Lung microvascular endothelial cell (primary cell): Measurements from ENCODE around the gene ACAD8. TPM values are rescaled to one million over a fixed set of nuclear protein-coding genes. Genes with fewer than 3 reads are reported as not detected.

ENCODE experiments used
- DNase-seq, 2 donors: peaks; one replicate each; pipeline versions ENCODE4 v3.0.0 to v3.0.0-alpha.2; 2010; ENCODE audit warnings: low read depth in 2 of 2
- total RNA-seq: library from RNA; depleted of rRNA; stranded (reverse); fragments of >200 nt; gene quantifications from 2 replicates; pipeline ENCODE4 v1.2.1, GENCODE V29; 2014

Gene ACAD8
- total RNA-seq, 1 donor from 2014 or later: 18.7 TPM

DNA sequence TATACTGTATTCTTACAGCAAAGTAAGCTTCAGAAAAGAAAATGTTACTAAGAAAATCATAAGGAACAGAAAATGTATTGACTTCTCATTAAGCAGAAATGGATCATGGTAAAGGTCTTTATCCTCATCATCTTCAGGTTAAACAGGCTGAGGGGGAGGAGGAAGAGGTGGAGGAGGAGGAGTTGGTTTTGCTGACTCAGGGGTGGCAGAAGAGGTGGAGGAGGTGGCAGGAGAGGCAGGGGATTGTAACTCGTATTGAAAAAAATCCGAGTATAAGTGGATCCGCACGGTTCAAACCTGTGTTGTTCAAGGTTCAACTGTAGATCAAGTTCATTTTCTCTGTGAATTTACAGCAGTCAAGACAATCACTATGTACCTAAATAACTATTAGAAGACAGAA lies 35.8 kb downstream of the ACAD8 start:
- no peak for DNase-seq

DNA sequence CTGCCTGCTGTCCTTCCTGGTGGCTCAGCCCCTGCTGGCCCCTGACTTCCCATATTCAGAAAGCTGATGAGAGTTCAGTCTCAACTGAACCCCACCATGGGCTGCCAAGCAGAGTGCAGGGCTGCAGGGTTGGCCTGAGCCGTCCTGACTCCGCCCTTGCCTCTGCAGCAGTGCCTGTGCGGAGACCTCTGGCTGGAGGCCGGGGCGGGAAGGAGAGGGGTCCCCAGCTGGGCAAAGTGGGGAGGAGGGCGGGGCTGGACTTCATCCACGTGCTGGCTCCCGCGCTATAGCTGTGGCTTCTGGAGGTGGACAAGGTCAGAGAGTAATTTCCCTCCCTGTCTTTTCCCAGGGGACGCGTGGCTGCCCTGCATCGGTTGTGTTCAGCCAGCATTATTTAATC lies 36.4 kb downstream of the ACAD8 start:
- DNase-seq: no peak

DNA sequence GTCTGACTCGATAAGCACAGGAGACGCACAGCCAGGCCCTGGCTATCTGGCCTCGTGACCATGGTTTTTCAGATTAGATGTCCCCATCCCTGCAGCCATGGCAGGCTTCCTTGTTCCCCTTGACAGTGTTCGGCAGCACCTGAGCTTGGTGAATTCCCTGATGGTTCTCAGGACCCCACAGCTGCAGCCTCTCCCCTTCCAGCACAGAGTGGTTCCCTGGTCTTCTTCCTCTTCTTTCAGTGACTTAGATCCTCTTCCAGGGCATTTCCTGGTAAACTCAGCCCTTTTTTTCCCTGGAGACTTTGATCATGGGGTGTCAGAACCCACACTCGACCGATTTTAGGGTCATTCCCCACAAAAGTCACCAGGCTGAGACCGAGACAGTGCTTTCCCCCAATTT lies 37.3 kb downstream of the ACAD8 start:
- DNase-seq: no peak

DNA sequence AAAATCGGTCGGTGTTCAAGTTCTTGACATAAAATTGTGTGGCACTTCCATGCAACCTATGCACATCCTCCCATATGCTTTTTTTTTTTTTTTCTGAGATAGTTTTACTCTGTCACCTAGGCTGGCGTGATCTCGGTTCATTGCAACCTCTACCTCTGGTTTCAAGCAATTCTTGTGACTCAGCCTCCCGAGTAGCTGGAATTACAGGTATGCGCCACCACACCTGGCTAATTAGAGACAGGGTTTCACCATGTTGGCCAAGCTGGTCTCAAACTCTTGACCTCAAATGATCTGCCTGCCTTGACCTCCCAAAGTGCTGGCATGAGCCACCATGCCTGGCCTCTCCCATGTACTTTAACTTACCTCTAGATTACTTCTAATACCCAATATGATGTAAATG lies 37.8 kb downstream of the ACAD8 start:
- DNase-seq: no peak

DNA sequence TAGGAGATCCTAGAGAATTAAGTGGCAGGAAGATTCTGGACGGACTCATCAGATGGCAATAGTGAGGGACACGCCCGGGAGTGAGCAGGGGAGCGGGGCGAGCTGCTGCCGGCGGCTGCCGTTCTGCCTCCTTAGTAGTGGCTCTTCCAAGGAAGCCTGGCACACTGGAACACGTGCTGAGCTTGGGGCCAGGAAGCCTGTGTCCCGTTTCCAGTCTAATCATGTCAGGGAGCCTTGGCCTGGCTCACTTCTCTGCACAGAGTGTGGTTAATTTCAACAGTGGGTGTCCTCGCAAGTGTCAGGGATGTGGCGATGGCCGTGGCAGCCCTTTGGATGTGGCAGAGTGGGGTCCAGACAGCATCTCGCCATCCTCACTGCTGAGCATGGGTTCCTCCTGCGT lies 39.3 kb downstream of the ACAD8 start:
- DNase-seq: no peak

DNA sequence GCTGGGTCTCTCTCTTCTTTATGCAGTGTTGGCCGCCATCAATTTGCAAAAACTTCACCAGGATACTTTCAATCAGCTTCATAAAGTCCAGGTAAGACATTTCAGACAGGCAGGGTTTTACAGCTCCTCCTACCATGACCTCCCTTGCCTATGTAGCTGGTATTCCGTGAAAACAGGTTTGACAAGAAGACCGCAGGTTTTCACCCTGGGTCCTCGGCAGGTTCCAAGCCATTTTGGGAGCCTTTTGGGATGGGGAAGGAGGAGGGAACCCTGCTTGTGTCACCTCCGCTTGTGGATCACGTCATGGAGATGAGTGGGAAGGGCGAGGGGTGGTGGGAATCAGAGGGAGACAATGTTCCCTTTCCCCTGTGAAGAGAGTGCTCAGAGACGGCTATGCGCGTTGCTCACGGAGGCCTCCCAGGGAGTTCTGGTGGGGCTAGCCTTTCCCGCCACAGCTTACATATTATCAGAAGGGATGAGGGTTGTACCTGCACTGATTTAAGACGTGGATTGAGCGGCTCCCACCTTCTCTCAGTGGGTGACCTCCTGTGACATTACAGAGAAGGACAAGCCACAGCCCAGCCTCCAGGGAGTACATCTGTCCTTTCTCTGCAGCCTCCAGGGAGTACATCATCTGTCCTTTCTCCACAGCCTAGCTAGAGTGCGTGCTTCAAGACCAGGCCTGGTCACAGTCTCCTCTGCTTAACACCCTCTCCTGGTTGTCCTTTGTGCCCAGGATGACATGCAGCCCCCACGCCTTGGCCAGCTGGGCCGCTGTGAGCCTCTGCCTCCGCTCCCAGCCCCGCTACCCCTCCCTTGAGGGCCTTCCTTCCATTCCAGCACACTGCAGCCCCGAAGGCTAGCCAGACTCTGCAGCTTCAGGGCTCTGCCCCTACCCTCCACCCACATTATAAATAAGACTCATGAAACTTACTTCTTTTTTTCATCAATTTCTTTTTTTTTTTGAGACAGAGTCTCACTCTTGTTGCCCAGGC lies 40.0 kb downstream of the ACAD8 start:
- DNase-seq: no peak

DNA sequence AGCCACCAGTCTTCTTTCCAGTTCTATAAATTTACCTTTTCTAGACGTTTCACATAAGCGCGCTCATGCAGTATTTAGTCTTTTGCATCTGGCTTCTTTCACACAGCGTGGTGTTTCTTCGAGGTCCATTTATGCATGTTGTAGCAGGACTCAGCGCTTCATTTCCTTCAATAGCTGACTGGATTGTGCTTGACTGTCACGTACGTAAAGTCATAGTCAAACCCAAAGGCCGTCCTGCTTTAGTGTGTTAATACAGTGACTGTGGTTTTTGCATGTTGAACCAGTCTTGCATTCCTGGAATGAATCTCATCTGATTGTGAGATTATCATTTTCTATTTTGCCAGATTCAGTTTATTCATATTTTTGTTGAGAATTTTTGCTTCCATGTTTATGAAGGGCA lies 41.3 kb downstream of the ACAD8 start:
- DNase-seq: no peak

DNA sequence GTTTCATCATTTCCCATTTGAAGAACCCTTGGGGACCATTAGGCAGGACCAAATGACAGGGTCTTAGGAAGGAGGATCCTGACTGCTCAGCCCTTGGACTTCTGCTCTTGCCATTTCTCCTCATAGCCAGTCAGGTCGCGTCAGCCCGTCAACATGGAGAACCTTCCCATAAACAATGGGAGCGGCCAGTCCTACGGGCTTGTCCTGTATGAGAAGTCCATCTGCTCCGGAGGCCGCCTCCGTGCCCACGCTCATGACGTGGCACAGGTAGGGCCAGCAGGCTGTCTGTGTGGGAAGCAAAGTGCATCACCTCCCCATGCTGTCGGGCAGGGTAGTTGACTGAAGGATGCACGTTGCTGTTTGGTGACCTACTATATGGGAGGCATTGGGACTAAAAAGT lies 58.9 kb downstream of the ACAD8 start:
- no peak for DNase-seq

DNA sequence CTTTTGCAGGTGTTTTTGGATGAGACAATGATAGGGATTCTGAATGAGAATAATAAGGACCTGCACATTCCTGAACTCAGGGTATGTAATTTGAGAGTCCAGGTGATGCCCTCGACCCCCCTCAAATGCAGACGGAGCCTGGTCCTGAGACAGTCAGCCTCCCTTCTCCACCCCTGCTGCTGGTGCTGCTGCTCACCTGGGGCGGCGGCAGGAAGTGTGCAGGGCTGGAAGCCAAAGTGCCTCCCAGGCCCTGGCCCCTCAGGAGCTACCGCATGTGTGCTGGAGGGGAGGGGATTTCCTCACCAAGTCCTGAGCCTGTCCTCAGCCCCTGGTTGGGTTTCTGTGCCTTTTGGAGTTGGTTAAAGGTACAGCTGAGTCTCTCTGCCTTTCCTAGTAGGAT lies 59.4 kb downstream of the ACAD8 start:
- no peak for DNase-seq

DNA sequence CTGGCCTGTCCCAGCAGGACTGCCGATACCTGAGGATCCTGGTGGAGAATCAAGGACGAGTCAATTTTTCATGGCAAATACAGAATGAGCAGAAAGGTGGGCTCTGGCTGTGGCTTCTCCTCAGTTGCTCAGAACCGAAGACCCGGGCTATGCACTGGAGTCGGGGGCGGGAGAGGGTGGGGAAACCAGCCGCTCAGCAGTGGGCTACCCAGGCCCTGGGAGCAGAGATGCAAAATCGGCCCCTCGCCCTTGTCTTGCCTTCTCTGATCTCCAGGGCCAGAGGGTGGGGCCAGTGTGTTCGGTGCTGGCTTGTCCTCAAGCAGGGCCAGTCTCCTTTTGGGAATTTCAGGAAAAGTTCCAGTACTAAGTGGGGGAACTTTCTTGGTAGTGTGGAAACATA lies 60.0 kb downstream of the ACAD8 start:
- no peak for DNase-seq

DNA sequence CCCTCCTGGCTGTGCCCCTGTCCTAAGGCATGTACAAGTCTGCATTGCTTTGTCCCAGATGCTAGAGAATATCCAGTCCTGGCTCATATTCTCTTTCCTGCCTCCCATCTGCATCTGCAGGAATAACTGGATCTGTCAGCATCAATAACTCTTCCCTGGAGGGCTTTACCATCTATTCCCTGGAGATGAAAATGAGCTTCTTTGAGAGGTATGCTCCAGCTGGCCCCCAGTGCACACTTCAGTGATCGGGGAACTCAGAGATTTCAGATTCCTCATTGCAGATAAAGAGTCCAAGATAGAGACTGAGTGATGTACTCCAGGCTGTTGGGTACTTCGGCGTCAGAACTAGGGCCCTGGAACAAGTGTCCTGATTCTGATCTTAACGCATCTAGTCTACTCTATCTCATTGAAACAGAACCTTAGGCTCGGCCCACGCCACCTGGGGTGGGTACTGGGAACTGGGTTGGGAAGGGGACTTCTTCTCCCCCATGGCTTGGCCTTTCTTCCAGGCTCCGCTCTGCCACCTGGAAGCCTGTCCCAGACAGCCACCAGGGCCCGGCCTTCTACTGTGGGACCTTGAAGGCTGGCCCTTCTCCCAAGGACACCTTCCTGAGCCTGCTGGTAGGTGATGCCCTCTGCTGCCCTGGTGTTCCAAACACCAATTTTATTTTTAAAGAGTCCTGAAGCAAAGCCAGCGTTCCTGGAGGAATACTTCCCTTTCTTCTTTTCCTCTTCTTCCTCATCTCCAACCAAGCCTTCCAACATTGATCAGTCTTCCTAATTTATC lies 60.6 kb downstream of the ACAD8 start:
- no peak for DNase-seq

Other genes starting within 250 kb of the ACAD8 start
- 2.8 and 17.0 TPM in 2 replicates for gene JAM3, start 184.5 kb upstream of the ACAD8 start, total RNA-seq
- gene NCAPD3, start 29.6 kb upstream of the ACAD8 start, total RNA-seq: 12.7 and 14.4 TPM in 2 replicates
- gene VPS26B, start 28.9 kb upstream of the ACAD8 start, total RNA-seq: 21.1 and 22.6 TPM in 2 replicates
- gene THYN1, start 216 bp upstream of the ACAD8 start, total RNA-seq: 40.5 and 43.6 TPM in 2 replicates
- gene GLB1L3, start 22.8 kb downstream of the ACAD8 start, total RNA-seq: not detected in 2 replicates
- gene GLB1L2, start 78.4 kb downstream of the ACAD8 start, total RNA-seq: under 0.01 and 0.22 TPM in 2 replicates
- gene B3GAT1, start 158.7 kb downstream of the ACAD8 start, total RNA-seq: not detected in 2 replicates